Hepatocyte (in vitro differentiated cells): ENCODE measurements around the gene ZNF41.

Experiments
- CTCF ChIP-seq: fragments of 200-600 bp; sonication (generic); IDR thresholded peaks from 2 replicates; pipeline ENCODE4 v1.5.1; 2016; ENCODE audit warnings: antibody characterized with exemption, mild to moderate bottlenecking; ENCODE audit not compliant: poor library complexity
- EZH2 ChIP-seq: fragments of 200-600 bp; sonication (generic); IDR thresholded peaks from 2 replicates; pipeline ENCODE4 v1.6.1; 2016; ENCODE audit warnings: antibody characterized with exemption, mild to moderate bottlenecking, borderline replicate concordance

- no peak for TF ChIP-seq CTCF
- TF ChIP-seq EZH2 = no peak
Observed at GRCh38 chrX:47460561-47460960, 22.5 kb downstream of the ZNF41 start.
